NCI-H526 (cell line): ENCODE data around the gene RHOB.
"Not testable (repeated sequence)": the region's sequence is repeated elsewhere in the genome, so short reads cannot be mapped to it uniquely, and the experiment has no call there.

ENCODE experiments used
- DNase-seq, 2 experiments: peaks; one replicate each; lab custom pipeline; 2025; lab: John Stamatoyannopoulos, UW

The RHOB gene

GRCh38 chr2:20491739-20492531 lies 45.1 kb downstream of the RHOB start:
- no peak for DNase-seq

GRCh38 chr2:20493095-20493494 lies 46.2 kb downstream of the RHOB start:
- DNase-seq = not testable (repeated sequence)

GRCh38 chr2:20494241-20494640 lies 47.4 kb downstream of the RHOB start:
- DNase-seq = no peak

- no peak for DNase-seq
Measured at GRCh38 chr2:20496076-20496872, 49.4 kb downstream of the RHOB start.

GRCh38 chr2:20496942-20497341 lies 50.1 kb downstream of the RHOB start:
- no peak for DNase-seq
